H1 (cell line): ENCODE results near the gene PDE2A. TPM values are rescaled to one million over a fixed set of nuclear protein-coding genes. Genes with fewer than 3 reads are reported as not detected.

Experiments
- CTCF ChIA-PET: fragments of 300-600 bp; sonication (Branson Sonifier 250); formaldehyde crosslinking; loops from one replicate; lab custom pipeline; 2021; ENCODE audit not compliant: partially characterized antibody; lab: Charles Lee
- POLR2A ChIA-PET: fragments of 300-600 bp; sonication (Branson Sonifier 250); formaldehyde crosslinking; loops from one replicate; lab custom pipeline; 2021; ENCODE audit warnings: inconsistent platforms; ENCODE audit not compliant: partially characterized antibody; lab: Charles Lee
- DNase-seq, 2 experiments: peaks; one replicate each; pipeline versions ENCODE4 v3.0.0 to v3.0.0-alpha.2; 2010 to 2022; ENCODE audit warnings: low spot score in 2 of 2, low read depth in 1 of 2, mixed read lengths in 1 of 2
- FAIRE-seq: peaks from 2 replicates; lab custom pipeline; 2011; peaks lifted over from hg19 to GRCh38; lab: Jason Lieb, UNC
- H2AFZ ChIP-seq: 2 replicates; pipeline ENCODE4 v1.8.1; 2012; ENCODE audit warnings: low read length, inconsistent platforms
- H2AK5ac ChIP-seq: 2 replicates; pipeline ENCODE4 v1.6.1; 2013; ENCODE audit warnings: low read depth, low read length
- H2BK120ac ChIP-seq: replicated peaks from 2 replicates; pipeline ENCODE3; 2013; ENCODE audit warnings: low read depth, low read length, inconsistent platforms
- H2BK12ac ChIP-seq: 2 replicates; pipeline ENCODE4 v1.6.1; 2013; ENCODE audit warnings: low read depth, low read length
- H2BK15ac ChIP-seq: 2 replicates; pipeline ENCODE4 v1.6.1; 2013; ENCODE audit warnings: low read length
- H2BK20ac ChIP-seq: 2 replicates; pipeline ENCODE4 v1.6.1; 2013; ENCODE audit warnings: low read length
- H2BK5ac ChIP-seq: 2 replicates; pipeline ENCODE4 v1.6.1; 2013; ENCODE audit warnings: low read depth, low read length
- H3K14ac ChIP-seq: 2 replicates; pipeline ENCODE4 v1.6.1; 2013; ENCODE audit warnings: inconsistent platforms; ENCODE audit not compliant: insufficient read length
- H3K18ac ChIP-seq: 2 replicates; pipeline ENCODE4 v1.6.1; 2013; ENCODE audit warnings: low read length; ENCODE audit errors: extremely low read depth
- H3K23ac ChIP-seq: 2 replicates; pipeline ENCODE4 v1.6.1; 2013; ENCODE audit warnings: inconsistent platforms; ENCODE audit not compliant: insufficient read length
- H3K23me2 ChIP-seq: 2 replicates; pipeline ENCODE4 v1.6.1; 2013; ENCODE audit warnings: low read depth, low read length
- H3K27ac ChIP-seq: 2 replicates; pipeline ENCODE4 v1.6.1; 2011; ENCODE audit warnings: low read depth, low read length, inconsistent platforms
- H3K27me3 ChIP-seq, 4 experiments: replicated peaks in 1 of 4; 1 replicate in 1 of 4; 2 replicates in 3 of 4; pipeline versions ENCODE4 v1.6.1 to v1.8.1; 2011 to 2013; ENCODE audit warnings: low read length in 3 of 4, mild to moderate bottlenecking in 3 of 4, inconsistent platforms in 2 of 4, mixed read lengths in 2 of 4, moderate library complexity in 1 of 4; ENCODE audit not compliant: control insufficient read depth in 3 of 4, insufficient read depth in 3 of 4; ENCODE audit errors: extremely low read depth in 1 of 4
- H3K36me3 ChIP-seq, 4 experiments: 2 replicates each; pipeline versions ENCODE4 v1.6.1 to v1.8.1; 2011 to 2013; ENCODE audit warnings: mild to moderate bottlenecking in 4 of 4, low read length in 3 of 4, moderate library complexity in 2 of 4, control low read depth in 1 of 4, inconsistent platforms in 1 of 4; ENCODE audit not compliant: insufficient read depth in 4 of 4, control insufficient read depth in 2 of 4
- H3K4ac ChIP-seq: replicated peaks from 2 replicates; pipeline ENCODE3; 2013; ENCODE audit warnings: low read length, low read depth, mixed read lengths, inconsistent platforms; ENCODE audit not compliant: insufficient read length
- H3K4me1 ChIP-seq, 4 experiments: replicated peaks in 1 of 4; 1 replicate in 1 of 4; 2 replicates in 3 of 4; pipeline versions ENCODE4 v1.6.1 to v1.8.1; 2011 to 2013; ENCODE audit warnings: low read length in 3 of 4, inconsistent platforms in 2 of 4, mixed read lengths in 1 of 4; ENCODE audit not compliant: insufficient read depth in 4 of 4, control insufficient read depth in 3 of 4
- H3K4me2 ChIP-seq, 2 experiments: 2 replicates each; pipeline versions ENCODE4 v1.6.1 to v1.8.1; 2011 to 2013; ENCODE audit warnings: low read depth in 2 of 2, low read length in 2 of 2, control low read depth in 1 of 2, inconsistent platforms in 1 of 2, mild to moderate bottlenecking in 1 of 2; ENCODE audit not compliant: insufficient read depth in 1 of 2
- H3K4me3 ChIP-seq, 4 experiments: fragments of 200-600, 300-600 bp in 1 of 4; sonication (generic), shearing (Covaris generic), sonication (Bioruptor Twin) in 1 of 4; 2 replicates each; pipeline versions ENCODE4 v1.5.1 to v1.8.1; 2011 to 2016; ENCODE audit warnings: low read length in 4 of 4, low read depth in 3 of 4, control low read depth in 2 of 4, inconsistent platforms in 2 of 4, mild to moderate bottlenecking in 2 of 4, mixed read lengths in 1 of 4, moderate library complexity in 1 of 4; ENCODE audit not compliant: insufficient read depth in 2 of 4; ENCODE audit errors: extremely low read depth in 1 of 4
- H3K56ac ChIP-seq: replicated peaks from 2 replicates; pipeline ENCODE3; 2013; ENCODE audit warnings: low read depth, mild to moderate bottlenecking, mixed read lengths, low read length, inconsistent platforms; ENCODE audit not compliant: insufficient read length
- H3K79me1 ChIP-seq: 2 replicates; pipeline ENCODE4 v1.6.1; 2013; ENCODE audit warnings: low read depth, low read length, control low read depth
- H3K79me2 ChIP-seq, 2 experiments: 2 replicates each; pipeline versions ENCODE4 v1.6.1 to v1.8.1; 2012 to 2013; ENCODE audit warnings: low read length in 2 of 2, mild to moderate bottlenecking in 2 of 2, inconsistent platforms in 1 of 2; ENCODE audit not compliant: insufficient read depth in 2 of 2, control insufficient read depth in 1 of 2
- H3K9ac ChIP-seq, 4 experiments: replicated peaks in 1 of 4; 1 replicate in 1 of 4; 2 replicates in 3 of 4; pipeline versions ENCODE4 v1.6.1 to v1.8.1; 2011 to 2013; ENCODE audit warnings: low read depth in 3 of 4, low read length in 3 of 4, control low read depth in 2 of 4, mild to moderate bottlenecking in 2 of 4, moderate library complexity in 2 of 4, inconsistent platforms in 1 of 4; ENCODE audit errors: extremely low read depth in 1 of 4
- H3K9me3 ChIP-seq, 2 experiments: 2 replicates each; pipeline versions ENCODE4 v1.6.1 to v1.8.1; 2012 to 2013; ENCODE audit warnings: mild to moderate bottlenecking in 2 of 2, moderate library complexity in 2 of 2, control low read depth in 1 of 2, inconsistent platforms in 1 of 2, low read depth in 1 of 2, low read length in 1 of 2, mixed read lengths in 1 of 2; ENCODE audit not compliant: insufficient read depth in 2 of 2
- H4K20me1 ChIP-seq, 2 experiments: replicated peaks in 1 of 2; 2 replicates each; pipeline versions ENCODE3 to v1.8.1; 2011 to 2013; ENCODE audit warnings: inconsistent platforms in 2 of 2, low read length in 2 of 2, mild to moderate bottlenecking in 1 of 2; ENCODE audit not compliant: insufficient read depth in 2 of 2, control insufficient read depth in 1 of 2
- H4K5ac ChIP-seq: 2 replicates; pipeline ENCODE4 v1.6.1; 2013; ENCODE audit warnings: low read length, low read depth, mixed read lengths, inconsistent platforms; ENCODE audit not compliant: insufficient read length
- H4K8ac ChIP-seq: 2 replicates; pipeline ENCODE4 v1.8.0; 2013; ENCODE audit warnings: mild to moderate bottlenecking, moderate library complexity, low read length, inconsistent platforms; ENCODE audit not compliant: insufficient read depth; ENCODE audit errors: extremely low read depth
- H4K91ac ChIP-seq: replicated peaks from 2 replicates; pipeline ENCODE3; 2013; ENCODE audit warnings: low read length, mixed read lengths, inconsistent platforms; ENCODE audit not compliant: insufficient read length
- CTCF ChIP-seq, 3 experiments: IDR thresholded peaks; 1 replicate in 2 of 3; 2 replicates in 1 of 3; pipeline versions ENCODE4 v1.5.1 to v1.6.1; 2011; ENCODE audit warnings: low read length in 3 of 3, mild to moderate bottlenecking in 3 of 3, inconsistent platforms in 2 of 3, low read depth in 1 of 3, moderate library complexity in 1 of 3; ENCODE audit not compliant: insufficient read depth in 1 of 3; ENCODE audit errors: control extremely low read depth in 1 of 3
- RAD21 ChIP-seq, 2 experiments: IDR thresholded peaks in 1 of 2; conservative IDR thresholded peaks in 1 of 2; 2 replicates each; pipeline ENCODE4 v1.6.1; 2011; ENCODE audit warnings: low read depth in 2 of 2, low read length in 2 of 2, improper control_type of control experiment in 1 of 2, inconsistent platforms in 1 of 2, mild to moderate bottlenecking in 1 of 2, moderate library complexity in 1 of 2
- SIRT6 ChIP-seq: IDR thresholded peaks from one replicate; pipeline ENCODE4 v1.7.1; 2012; ENCODE audit warnings: low read length, inconsistent platforms
- WGBS, 2 experiments: shearing (Covaris generic) in 1 of 2; methylation state at CpG; one replicate each; pipeline versions ENCODE4 v1.1.6 to v1.1.7; 2013 to 2015; ENCODE audit warnings: low lambda C conversion rate in 2 of 2, mixed read lengths in 2 of 2, inconsistent platforms in 1 of 2, low coverage in 1 of 2, missing lambda C conversion rate in 1 of 2; ENCODE audit not compliant: insufficient replicate concordance in 2 of 2, insufficient coverage in 1 of 2, insufficient read length in 1 of 2; ENCODE audit errors: extremely low coverage in 1 of 2, missing lambda C conversion rate in 1 of 2; 5-methylcytosine and 5-hydroxymethylcytosine counted together
- polyA plus RNA-seq, 7 experiments: library from polyadenylated mRNA; depleted of rRNA in 3 of 7; stranded (reverse) in 5 of 7; unstranded in 2 of 7; fragments of >200 nt in 5 of 7; fragments of 200-250 nt in 2 of 7; gene quantifications; 1 replicate in 5 of 7; 2 replicates in 1 of 7; 4 replicates in 1 of 7; pipeline versions ENCODE4 v1.2.1 to v1.2.3, GENCODE V29; 2011 to 2013; ENCODE audit warnings: missing spikeins in 2 of 7, mixed read lengths in 2 of 7
- total RNA-seq: library from RNA; stranded (reverse); fragmentation: NEBNext Ultra II Directional; extraction: Animal tissue kit (Norgen Biotek cat#: 25700); gene quantifications from 2 replicates; pipeline ENCODE4 v1.2.1, GENCODE V29; 2021

Gene PDE2A
- total and polyA plus RNA-seq, 2 of the 8 experiments (the other 6 are each of a cell fraction or from before 2014, with no cell fraction given) = 3.4 to 7.1 TPM

DNA sequence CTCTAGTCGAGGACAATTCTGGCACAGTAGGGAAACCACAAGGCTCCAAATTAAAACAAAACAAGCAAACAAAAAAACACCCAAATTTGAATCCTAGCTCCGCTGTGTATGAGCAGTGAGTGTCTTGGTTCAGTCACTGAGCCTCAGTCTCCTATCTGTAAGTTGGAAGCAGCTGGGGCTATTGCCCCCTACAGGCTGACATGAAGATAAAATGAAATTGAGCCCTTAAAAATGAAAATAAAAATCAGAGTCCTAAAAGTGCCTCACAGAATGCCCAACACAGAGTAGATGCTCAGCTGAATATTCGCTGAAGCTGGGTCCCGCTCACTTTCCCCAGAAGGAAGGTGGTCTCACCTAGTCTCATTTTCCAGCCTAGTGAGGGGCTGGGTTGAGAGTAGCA, 65.2 kb downstream of the PDE2A start:
- WGBS, 2 experiments = 67% methylated on average over 4 of the region's 4 CpGs; no CpG with 5 or more reads in 1 of the 2 experiments
- no peaks in the 10 kb centered on the region for H3K79me2 ChIP-seq
- H3K23ac ChIP-seq = no peak overlapping the region
- DNase-seq (no peak), FAIRE-seq (peak; percentile 52)
- no peak overlapping the region for H3K4ac ChIP-seq
- H3K9ac ChIP-seq = no peak overlapping the region
- no peak for TF ChIP-seq SIRT6
- peak in 1 of 2 experiments; percentile 39; a peak in 1 of 4 replicates for TF ChIP-seq RAD21 (IDR thresholded peaks at IDR 0.05 in 1 of 2, conservative IDR thresholded peaks at IDR 0.05 in 1 of 2; ENCODE audit: low read depth in 2 of 2, low read length in 2 of 2)
- TF ChIP-seq CTCF (IDR thresholded peaks at IDR 0.05; ENCODE audit: control extremely low read depth in 1 of 3, insufficient read depth in 1 of 3, low read depth in 1 of 3, low read length in 3 of 3) = peak in 2 of 3 experiments; percentile 55 to 58; a peak in 3 of 4 replicates
- H2AK5ac ChIP-seq = no peak overlapping the region
- CTCF ChIA-PET = interaction anchor here (0.6 to 21.9 kb wide), 16 partner anchors 9 to 343 kb away, joined by 3 to 624 read pairs (median 4); partner anchors contain the start of gene PDE2A
- no peaks in the 10 kb centered on the region for H3K4me1 ChIP-seq
- H3K27ac ChIP-seq = no peak overlapping the region
- no peak overlapping the region for H4K91ac ChIP-seq
- H3K23me2 ChIP-seq = no peaks in the 10 kb centered on the region; the same call in 1 of the 2 replicates
- no peak overlapping the region for H2BK15ac ChIP-seq
- H3K14ac ChIP-seq = no peak overlapping the region
- H3K18ac ChIP-seq = no peak overlapping the region
- H2BK20ac ChIP-seq = no peak overlapping the region
- no peak overlapping the region for H3K4me2 ChIP-seq
- no peak overlapping the region for H2AFZ ChIP-seq
- no peaks in the 10 kb centered on the region for H3K36me3 ChIP-seq
- H4K8ac ChIP-seq = no peak overlapping the region
- H3K56ac ChIP-seq = no peak overlapping the region
- H2BK12ac ChIP-seq = no peak overlapping the region
- H2BK5ac ChIP-seq = no peak overlapping the region
- H4K5ac ChIP-seq = no peak overlapping the region
- no peaks in the 10 kb centered on the region for H4K20me1 ChIP-seq
- H3K4me3 ChIP-seq = no peak overlapping the region
- POLR2A ChIA-PET = interaction anchor here (1.0 to 1.1 kb wide), 2 partner anchors 10 to 14 kb away, joined by 3 read pairs; no protein-coding TSS in a partner anchor
- no peaks in the 10 kb centered on the region; a peak in 1 of 7 replicates for H3K27me3 ChIP-seq
- no peaks in the 10 kb centered on the region for H3K9me3 ChIP-seq
- H2BK120ac ChIP-seq = no peak overlapping the region
- H3K79me1 ChIP-seq = no peaks in the 10 kb centered on the region
